Measurements from ENCODE around the gene HSPA12A.

The HSPA12A gene

DNA sequence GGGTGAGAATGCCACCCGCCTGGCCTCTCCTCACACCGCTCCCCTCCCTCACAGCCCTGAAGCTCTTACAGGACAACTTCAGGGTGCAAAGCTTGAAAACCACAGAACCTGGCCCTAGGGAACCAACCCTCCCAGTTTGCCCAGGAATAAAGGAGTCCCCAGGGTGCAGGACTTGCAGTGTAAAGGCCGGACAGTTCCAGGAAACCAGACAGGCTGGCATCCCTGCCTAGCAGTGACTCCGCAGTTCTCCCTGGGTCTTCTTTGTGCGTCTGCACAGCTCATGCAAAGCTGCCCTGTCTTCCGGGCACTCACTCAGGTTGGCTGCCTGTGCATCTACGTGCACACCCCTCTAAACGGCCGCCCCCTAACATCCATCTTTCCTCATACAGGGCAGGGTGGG lies 36.1 kb downstream of the HSPA12A start:
- Mint-ChIP-seq H3K36me3 (ENCODE audit: low read depth) (no peaks in the 10 kb centered on the region), H3K4me1 (ENCODE audit: low read depth) (no peaks in the 10 kb centered on the region), H3K9me3 (no peaks in the 10 kb centered on the region), H3K4me3 (no peak overlapping the region), H3K27me3 (peaks cover 54% of the 10 kb centered on the region), H3K27ac (no peak overlapping the region)
- DNase-seq: no peak

DNA sequence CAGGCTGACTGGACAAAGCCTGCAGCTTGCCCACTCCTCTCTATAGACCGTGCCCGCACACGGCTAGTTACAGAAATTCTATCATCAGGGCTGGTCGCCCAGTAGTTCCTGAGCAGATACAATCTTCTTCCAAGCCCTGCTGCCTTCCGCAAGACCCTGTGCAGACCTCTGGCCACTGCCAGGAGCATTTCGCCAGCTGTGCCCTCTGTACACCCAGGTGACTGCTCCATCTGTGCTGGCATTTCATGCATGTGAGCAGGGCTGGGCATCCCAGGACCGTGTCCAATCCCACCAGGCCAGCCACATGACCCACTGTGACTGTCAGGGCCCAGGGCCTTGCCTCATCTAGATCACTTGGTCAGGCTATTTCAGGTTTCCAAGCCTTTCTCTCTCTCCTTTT lies 36.9 kb downstream of the HSPA12A start:
- Mint-ChIP-seq H3K4me1 (ENCODE audit: low read depth) (no peaks in the 10 kb centered on the region), H3K27me3 (peaks cover 51% of the 10 kb centered on the region), H3K9me3 (no peaks in the 10 kb centered on the region), H3K4me3 (no peak overlapping the region), H3K36me3 (ENCODE audit: low read depth) (no peaks in the 10 kb centered on the region), H3K27ac (no peak overlapping the region)
- DNase-seq: no peak

DNA sequence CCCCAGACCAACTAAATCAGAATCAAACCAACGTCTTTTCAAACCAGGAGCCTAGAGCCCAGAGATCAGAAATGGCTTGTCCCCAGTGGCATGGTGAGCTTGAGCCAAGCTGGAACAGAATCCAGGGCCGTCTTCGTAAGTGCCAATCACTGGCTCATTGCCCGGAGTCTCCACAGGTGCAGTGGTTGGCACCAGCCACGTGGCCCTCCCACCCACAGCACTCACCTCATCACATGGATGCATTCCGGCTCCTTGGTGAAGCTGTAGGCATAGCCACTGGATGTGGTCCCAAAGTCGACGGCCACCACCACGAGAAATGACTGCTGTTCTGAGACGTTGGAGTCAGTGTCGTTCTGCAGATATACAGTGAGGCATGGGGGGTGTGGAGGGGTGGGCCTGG lies 37.4 kb downstream of the HSPA12A start:
- H3K27me3 Mint-ChIP-seq: peaks cover 51% of the 10 kb centered on the region
- H3K36me3 Mint-ChIP-seq (ENCODE audit: low read depth): no peaks in the 10 kb centered on the region
- H3K27ac Mint-ChIP-seq: no peak overlapping the region
- H3K9me3 Mint-ChIP-seq: no peaks in the 10 kb centered on the region
- H3K4me3 Mint-ChIP-seq: no peak overlapping the region
- no peak for DNase-seq
- no peaks in the 10 kb centered on the region for H3K4me1 Mint-ChIP-seq (ENCODE audit: low read depth)

DNA sequence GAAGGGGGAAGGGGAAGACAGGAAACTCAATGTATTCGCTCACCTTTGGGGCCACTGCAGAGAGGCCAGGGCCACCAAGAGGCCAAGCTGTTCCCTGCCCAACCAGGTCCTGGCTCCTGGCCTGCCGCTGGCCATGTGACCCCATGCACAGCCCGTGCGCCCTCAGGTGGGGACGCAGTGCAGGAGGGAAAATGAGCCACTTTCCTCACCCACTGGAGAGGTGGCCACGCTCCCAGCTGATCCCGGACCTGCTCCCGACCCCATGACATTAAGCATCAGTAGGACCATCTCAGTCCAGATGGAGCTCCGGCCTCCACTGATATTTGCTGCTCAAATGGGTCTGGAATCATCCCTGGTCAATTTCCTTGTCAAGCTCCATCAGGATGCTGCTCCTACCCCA lies 40.2 kb downstream of the HSPA12A start:
- Mint-ChIP-seq H3K9me3 (no peaks in the 10 kb centered on the region), H3K27ac (no peak overlapping the region), H3K4me1 (ENCODE audit: low read depth) (no peaks in the 10 kb centered on the region), H3K4me3 (no peak overlapping the region), H3K27me3 (peaks cover 63% of the 10 kb centered on the region), H3K36me3 (ENCODE audit: low read depth) (no peaks in the 10 kb centered on the region)
- no peak for DNase-seq

DNA sequence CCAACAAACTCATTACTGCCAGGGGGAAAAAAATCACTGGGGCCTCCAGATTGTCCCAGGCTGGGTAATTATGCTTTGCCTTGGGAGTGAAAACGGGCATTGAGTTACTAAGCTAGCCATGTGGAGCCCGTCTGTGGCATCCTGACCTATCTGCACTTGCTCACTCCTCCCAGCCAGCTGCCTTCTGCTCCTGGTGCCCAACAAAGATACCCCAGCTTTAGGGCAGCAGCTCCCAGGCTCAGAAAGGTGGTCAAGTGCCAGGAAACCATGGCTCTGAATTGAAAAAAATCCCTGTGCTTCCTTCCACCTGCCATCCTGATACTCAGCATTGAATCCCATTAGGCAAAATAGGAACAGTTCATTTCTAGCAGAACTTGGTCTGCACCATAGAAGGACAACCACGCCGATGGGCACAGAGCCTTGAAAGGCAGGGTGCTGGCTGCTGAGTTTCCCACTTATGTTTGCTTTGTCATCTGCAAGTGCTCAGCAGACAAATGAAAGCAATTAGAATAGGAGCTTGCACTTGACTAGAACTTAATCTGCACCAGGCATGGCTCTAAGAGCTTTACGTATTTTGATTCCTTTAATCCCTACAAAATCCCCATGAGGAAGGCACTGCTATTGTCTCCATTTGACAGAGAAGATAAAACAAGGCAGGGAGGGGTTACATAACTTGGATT lies 42.8 kb downstream of the HSPA12A start:
- no peaks in the 10 kb centered on the region for H3K4me1 Mint-ChIP-seq (ENCODE audit: low read depth)
- DNase-seq: no peak
- peaks cover 63% of the 10 kb centered on the region for H3K27me3 Mint-ChIP-seq
- no peaks in the 10 kb centered on the region for H3K36me3 Mint-ChIP-seq (ENCODE audit: low read depth)
- H3K4me3 Mint-ChIP-seq: no peak overlapping the region
- no peaks in the 10 kb centered on the region for H3K9me3 Mint-ChIP-seq
- H3K27ac Mint-ChIP-seq: no peak overlapping the region

DNA sequence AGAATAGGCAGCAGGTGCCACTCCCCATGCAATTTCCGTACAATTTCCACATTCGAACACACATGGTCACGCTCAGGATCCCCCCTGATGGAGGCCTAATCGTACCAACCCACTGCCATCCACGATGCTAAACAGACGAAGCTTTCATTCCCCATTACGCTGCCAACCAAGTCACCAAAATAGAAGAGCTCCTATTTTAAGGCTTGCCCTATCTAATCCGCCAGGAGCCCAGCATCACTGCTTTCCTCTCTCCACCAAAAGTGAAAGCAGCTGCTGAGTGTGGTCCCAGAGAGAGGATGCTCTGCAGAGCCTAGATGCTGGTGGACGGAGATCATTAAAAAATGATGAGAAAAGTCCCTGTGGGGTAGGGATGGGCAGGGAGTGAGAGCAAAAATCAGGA lies 43.3 kb downstream of the HSPA12A start:
- no peak for DNase-seq
- H3K36me3 Mint-ChIP-seq (ENCODE audit: low read depth): no peaks in the 10 kb centered on the region
- no peaks in the 10 kb centered on the region for H3K9me3 Mint-ChIP-seq
- H3K4me3 Mint-ChIP-seq: no peak overlapping the region
- H3K27ac Mint-ChIP-seq: no peak overlapping the region
- no peaks in the 10 kb centered on the region for H3K4me1 Mint-ChIP-seq (ENCODE audit: low read depth)
- peaks cover 64% of the 10 kb centered on the region for H3K27me3 Mint-ChIP-seq

DNA sequence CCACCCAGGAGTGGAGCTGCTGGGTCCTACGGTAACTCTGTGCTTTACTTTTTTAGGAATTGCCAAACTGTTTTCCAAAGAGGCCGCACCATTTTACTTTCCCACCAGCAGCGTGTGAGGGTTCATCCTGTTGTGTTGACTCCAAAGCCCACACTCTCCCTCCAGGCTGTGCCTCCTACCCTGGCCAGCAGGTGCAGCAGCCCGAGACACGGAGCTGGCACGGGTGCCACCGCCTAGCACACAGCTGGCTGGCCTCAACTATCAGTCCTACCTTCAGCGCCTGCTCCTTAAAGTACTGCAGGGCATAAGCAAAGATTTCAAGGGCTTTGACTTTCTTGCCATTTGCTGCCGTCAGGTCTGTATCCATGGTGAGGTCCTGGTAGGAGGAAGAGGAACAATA lies 44.0 kb downstream of the HSPA12A start:
- no peaks in the 10 kb centered on the region for H3K36me3 Mint-ChIP-seq (ENCODE audit: low read depth)
- no peaks in the 10 kb centered on the region for H3K9me3 Mint-ChIP-seq
- no peak overlapping the region for H3K4me3 Mint-ChIP-seq
- no peaks in the 10 kb centered on the region for H3K4me1 Mint-ChIP-seq (ENCODE audit: low read depth)
- H3K27ac Mint-ChIP-seq: no peak overlapping the region
- peaks cover 58% of the 10 kb centered on the region for H3K27me3 Mint-ChIP-seq
- DNase-seq: no peak

DNA sequence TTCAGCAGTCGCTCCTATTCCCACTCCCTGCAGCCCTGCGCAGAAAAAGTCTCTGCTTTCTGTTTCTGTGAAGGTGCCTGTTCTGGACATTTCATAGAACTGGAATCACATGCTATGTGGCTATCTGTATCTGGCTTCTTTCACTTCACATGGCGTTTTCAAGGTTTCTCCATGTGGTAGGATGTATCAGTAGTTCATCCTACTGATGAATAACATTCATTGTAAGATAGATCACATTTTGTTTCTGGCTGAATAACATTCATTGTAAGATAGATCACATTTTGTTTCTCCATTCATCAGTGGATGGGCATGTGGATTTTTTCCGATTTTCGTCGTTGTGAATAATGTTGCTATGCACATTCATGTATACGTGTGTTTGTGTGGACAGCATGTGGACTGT lies 44.5 kb downstream of the HSPA12A start:
- Mint-ChIP-seq H3K27me3 (peaks cover 53% of the 10 kb centered on the region), H3K9me3 (no peaks in the 10 kb centered on the region), H3K27ac (no peak overlapping the region), H3K4me3 (no peak overlapping the region), H3K4me1 (ENCODE audit: low read depth) (no peaks in the 10 kb centered on the region), H3K36me3 (ENCODE audit: low read depth) (no peaks in the 10 kb centered on the region)
- DNase-seq: no peak

DNA sequence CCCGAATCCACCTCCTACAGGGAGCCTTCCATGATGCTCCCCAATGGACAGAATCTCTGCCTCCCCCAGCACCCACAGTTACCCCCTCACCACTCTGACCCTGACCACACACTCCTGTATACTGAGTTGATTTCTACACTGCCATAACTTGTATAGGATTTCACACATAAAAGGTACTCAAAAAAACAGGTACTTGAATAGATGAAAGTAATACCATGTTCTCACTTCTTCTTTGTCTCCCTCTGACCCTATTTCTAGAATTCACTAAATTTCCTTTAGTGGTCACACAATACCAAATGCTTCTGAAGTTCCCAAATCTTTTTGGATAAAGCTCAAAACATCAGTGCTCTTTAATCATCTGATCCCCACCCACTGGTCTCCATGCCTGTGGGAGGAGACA lies 45.4 kb downstream of the HSPA12A start:
- H3K4me1 Mint-ChIP-seq (ENCODE audit: low read depth): no peaks in the 10 kb centered on the region
- no peak overlapping the region for H3K4me3 Mint-ChIP-seq
- H3K36me3 Mint-ChIP-seq (ENCODE audit: low read depth): no peaks in the 10 kb centered on the region
- H3K9me3 Mint-ChIP-seq: no peaks in the 10 kb centered on the region
- H3K27ac Mint-ChIP-seq: no peak overlapping the region
- no peak for DNase-seq
- peaks cover 53% of the 10 kb centered on the region for H3K27me3 Mint-ChIP-seq

DNA sequence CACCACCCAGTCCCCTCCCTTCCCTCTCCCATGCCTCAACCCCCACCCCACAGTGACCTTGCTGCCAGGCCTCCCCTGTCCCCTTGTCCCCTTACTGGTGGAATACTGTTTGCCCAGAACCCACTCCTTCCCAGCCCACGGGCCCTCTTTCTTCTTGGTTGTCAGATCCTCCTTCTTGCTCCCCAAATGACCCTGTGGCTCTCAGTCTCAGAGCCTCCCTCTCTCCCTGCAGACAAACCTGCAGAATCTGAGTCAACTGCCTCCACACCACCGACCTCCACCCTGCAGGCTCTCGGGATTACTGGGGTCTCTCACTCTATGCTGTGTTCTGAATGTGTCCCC lies 47.5 kb downstream of the HSPA12A start:
- H3K27ac Mint-ChIP-seq: no peak overlapping the region
- H3K36me3 Mint-ChIP-seq (ENCODE audit: low read depth): no peaks in the 10 kb centered on the region
- H3K9me3 Mint-ChIP-seq: no peaks in the 10 kb centered on the region
- DNase-seq: no peak
- no peak overlapping the region for H3K4me3 Mint-ChIP-seq
- H3K4me1 Mint-ChIP-seq (ENCODE audit: low read depth): no peaks in the 10 kb centered on the region
- H3K27me3 Mint-ChIP-seq: peaks cover 60% of the 10 kb centered on the region

DNA sequence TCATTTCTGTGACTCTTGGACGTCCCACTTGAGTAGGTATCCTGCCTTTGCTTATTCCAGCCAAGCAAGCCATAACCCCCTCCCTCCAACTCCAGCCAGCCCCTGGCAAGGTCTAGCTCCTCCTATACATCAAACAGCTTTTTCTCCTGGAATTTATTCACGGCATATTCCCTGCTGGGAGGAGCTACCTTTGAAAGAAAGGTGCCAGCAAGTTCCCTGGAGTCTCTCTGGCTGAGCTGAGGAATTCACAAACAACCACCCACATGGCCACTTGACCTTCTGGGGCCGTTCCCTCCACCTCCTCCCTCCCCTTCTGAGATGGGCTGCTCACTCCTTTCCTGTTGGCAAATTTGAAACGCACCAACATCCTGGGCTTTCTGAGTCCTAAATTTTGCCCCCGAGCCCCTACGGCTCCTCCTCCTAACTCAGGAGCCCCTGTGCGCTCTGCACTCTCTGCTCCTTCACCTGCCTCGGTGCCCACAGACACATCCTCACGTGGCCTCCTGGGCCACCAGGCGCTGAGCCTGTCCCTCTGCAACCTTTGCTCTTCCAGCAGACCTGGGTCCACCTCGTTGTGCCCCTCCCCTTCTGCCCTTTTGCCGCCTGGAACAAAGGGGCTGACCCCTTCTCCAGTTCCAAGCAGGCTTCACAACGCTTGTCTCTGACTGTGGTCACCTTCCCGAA lies 48.0 kb downstream of the HSPA12A start:
- Mint-ChIP-seq H3K27me3 (peaks cover 62% of the 10 kb centered on the region), H3K4me1 (ENCODE audit: low read depth) (no peaks in the 10 kb centered on the region), H3K4me3 (no peak overlapping the region), H3K27ac (no peak overlapping the region), H3K9me3 (no peaks in the 10 kb centered on the region), H3K36me3 (ENCODE audit: low read depth) (no peaks in the 10 kb centered on the region)
- no peak for DNase-seq

DNA sequence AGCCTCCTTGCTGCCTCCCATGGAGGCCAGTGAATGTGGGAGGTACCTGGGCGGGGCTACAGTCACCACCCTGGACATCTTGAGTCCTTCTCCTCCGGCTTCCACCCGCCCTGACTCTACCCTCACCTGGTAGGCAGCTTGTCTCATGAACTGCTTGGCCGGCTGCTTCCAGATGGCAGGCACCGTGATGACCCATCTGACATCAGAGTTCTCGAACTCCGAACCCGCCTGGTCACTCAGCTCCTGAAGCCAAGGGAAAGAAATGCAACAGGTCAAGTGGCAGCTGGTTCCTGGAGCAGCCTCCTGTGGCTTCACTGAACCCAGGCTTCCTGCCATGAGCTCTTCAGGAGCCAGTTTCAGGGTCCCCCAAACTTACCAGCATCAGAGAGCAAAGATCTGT lies 50.1 kb downstream of the HSPA12A start:
- H3K9me3 Mint-ChIP-seq: no peaks in the 10 kb centered on the region
- H3K36me3 Mint-ChIP-seq (ENCODE audit: low read depth): no peaks in the 10 kb centered on the region
- no peak overlapping the region for H3K27ac Mint-ChIP-seq
- no peak overlapping the region for H3K4me3 Mint-ChIP-seq
- DNase-seq: no peak
- H3K4me1 Mint-ChIP-seq (ENCODE audit: low read depth): no peaks in the 10 kb centered on the region
- H3K27me3 Mint-ChIP-seq: peaks cover 62% of the 10 kb centered on the region

DNA sequence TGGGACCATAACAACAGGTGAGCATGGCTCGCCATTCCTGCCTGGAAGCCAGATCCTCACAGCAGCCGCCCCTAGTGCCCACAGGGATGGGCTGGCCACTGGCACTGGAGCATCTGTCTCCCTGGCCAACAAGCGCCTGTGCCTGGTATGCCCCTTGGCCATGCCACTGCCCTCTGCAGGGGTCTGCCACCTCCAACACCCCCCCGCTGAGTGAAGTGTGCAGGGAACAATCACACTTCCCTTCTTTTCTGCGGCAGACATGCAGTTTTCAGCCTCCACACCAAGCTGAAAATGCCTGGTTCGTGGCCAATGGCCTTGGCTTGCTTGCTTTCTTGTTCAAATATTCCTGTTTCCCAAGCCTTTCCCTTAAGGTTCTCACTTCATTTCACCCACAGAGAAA lies 50.7 kb downstream of the HSPA12A start:
- Mint-ChIP-seq H3K27me3 (peaks cover 56% of the 10 kb centered on the region), H3K4me3 (no peak overlapping the region), H3K9me3 (no peaks in the 10 kb centered on the region)

DNA sequence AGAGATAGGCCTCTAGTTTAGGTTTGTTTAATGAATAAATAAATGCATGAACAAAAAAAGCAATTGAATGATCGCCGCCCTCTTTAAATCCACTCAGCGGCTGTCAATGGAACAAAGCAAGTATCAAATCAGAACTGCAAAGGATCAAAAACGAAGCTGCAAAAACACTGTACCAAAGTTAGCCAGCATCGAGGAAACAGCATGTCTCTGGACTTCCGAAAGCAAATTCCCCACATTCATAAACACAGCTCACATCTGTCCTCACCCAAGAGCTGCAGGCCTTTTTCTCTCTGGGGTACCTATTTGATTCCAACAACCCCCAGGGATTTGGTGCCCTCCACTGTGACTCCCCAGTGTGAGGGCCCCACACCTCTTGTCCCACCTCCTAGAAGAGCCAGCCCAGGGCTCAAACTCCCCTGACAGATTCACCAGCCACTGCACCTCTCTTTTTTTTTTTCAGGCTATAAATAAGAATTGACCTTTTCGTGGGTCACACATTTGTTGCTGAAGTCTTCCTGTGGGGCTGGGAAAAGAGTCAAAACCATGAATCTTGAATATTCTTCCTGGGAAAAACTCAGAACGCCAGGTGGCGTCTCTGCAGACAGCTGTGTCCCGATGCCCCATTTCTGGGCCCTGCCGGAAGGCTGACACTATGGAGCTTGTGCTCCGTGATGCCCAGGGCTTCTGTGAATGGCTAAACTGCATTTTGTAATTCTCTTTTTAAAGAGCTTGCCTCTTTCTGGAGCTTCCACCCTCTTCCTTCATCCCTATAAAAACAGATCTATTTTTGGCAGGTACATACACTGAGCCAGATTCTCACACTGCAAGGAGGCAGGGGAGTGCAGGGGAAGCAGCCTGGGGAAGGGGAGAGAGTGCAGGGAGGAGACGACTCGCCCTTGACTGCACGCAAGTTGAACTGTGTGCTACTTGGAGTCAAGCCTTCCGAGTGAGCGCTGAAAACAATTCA lies 51.7 kb downstream of the HSPA12A start:
- H3K36me3 Mint-ChIP-seq (ENCODE audit: low read depth): no peaks in the 10 kb centered on the region
- no peak for DNase-seq
- H3K27me3 Mint-ChIP-seq: peaks cover 51% of the 10 kb centered on the region
- H3K9me3 Mint-ChIP-seq: no peaks in the 10 kb centered on the region
- H3K27ac Mint-ChIP-seq: no peak overlapping the region
- no peaks in the 10 kb centered on the region for H3K4me1 Mint-ChIP-seq (ENCODE audit: low read depth)
- H3K4me3 Mint-ChIP-seq: no peak overlapping the region

More for the DNA sequence above, 50.7 kb downstream of the HSPA12A start:
- H3K27ac Mint-ChIP-seq: no peak overlapping the region
- no peak for DNase-seq
- no peaks in the 10 kb centered on the region for H3K4me1 Mint-ChIP-seq (ENCODE audit: low read depth)
- no peaks in the 10 kb centered on the region for H3K36me3 Mint-ChIP-seq (ENCODE audit: low read depth)

DNA sequence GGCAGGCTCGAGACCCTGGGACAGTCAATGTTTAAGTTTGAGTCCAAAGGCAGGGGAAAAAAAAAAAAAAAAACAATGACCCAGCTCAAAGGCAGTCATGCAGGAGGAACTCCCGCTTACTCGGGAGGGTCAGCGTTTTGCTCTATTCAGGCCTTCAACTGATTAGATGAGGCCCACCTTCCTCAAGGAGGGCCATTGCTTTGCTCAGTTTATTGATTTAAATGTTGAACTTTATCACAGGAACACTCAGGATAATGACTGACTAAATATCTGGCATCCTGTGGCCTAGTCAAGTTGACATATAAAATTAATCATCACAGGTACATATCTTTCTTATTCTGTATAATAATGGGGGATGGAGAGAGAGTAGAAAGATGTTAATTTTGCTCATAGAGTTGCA lies 52.6 kb downstream of the HSPA12A start:
- Mint-ChIP-seq H3K9me3 (no peaks in the 10 kb centered on the region), H3K36me3 (ENCODE audit: low read depth) (no peaks in the 10 kb centered on the region), H3K4me3 (no peak overlapping the region), H3K4me1 (ENCODE audit: low read depth) (no peaks in the 10 kb centered on the region), H3K27me3 (peaks cover 50% of the 10 kb centered on the region), H3K27ac (no peak overlapping the region)
- no peak for DNase-seq

Measured in activated T-cell treated with anti-CD3 and anti-CD28 coated beads, Interleukin-2, amount 50 U/mL, for 24 hours (primary cell).